ENCODE data around the gene LIMK1.

- TF ChIP-seq CTCF (conservative IDR thresholded peaks at IDR 0.05), result no peak
- TF ChIP-seq ZFX (IDR thresholded peaks at IDR 0.05), result no peak
These were observed 36.2 kb downstream of the LIMK1 start for GRCh38 chr7:74119831-74120230.
